ENCODE results near the gene FBXO40.
"Not testable (repeated sequence)": the region's sequence is repeated elsewhere in the genome, so short reads cannot be mapped to it uniquely, and the experiment has no call there.

FBXO40 gene, protein sequence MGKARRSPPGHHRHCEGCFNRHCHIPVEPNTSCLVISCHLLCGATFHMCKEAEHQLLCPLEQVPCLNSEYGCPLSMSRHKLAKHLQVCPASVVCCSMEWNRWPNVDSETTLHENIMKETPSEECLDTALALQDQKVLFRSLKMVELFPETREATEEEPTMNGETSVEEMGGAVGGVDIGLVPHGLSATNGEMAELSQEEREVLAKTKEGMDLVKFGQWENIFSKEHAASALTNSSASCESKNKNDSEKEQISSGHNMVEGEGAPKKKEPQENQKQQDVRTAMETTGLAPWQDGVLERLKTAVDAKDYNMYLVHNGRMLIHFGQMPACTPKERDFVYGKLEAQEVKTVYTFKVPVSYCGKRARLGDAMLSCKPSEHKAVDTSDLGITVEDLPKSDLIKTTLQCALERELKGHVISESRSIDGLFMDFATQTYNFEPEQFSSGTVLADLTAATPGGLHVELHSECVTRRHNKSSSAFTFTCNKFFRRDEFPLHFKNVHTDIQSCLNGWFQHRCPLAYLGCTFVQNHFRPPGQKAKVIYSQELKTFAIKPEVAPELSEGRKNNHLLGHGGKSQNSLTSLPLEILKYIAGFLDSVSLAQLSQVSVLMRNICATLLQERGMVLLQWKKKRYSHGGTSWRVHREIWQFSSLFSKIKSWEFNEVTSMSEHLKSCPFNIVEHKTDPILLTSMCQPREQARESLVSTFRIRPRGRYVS

DNA sequence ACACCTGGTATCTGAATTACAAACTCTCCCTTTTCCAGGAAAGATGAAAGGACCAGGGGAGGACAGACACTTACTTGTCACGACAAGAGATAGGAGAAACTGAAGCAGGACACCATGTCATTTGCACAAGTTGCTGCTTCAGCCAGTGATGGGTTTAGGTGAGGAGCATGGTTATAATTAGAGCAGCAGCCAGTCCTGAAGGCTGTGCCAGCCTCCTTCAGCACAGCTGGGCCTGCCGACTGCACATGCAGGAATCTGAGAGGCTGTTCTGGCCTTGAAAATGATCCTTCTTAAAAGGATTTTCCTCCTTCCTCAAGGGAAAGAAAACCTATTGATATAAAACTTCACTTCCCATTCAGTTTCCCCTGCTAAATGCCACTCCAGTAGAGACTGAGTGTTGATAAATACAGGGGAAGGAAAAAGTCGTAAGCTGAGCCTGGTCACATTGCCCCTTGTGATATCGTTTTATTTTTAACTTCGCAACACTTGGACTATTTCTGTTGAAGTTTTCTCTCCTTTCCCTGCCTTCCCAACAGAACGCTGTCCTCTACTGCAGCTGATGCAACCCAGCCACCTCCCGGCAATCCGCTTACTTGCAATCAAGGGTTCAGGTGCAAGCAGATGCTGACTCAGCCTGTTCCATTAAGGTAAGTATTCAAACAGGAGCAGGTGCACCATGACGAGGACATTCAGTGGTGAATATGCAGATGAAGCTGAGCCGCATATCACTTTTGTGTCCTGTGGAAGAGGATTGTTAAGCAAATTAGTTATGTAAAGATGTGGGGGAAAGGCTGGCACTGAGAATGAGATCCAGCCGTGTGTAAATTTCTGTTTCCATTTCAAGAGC is at the start of gene FBXO40:
Gene FBXO40 (plus strand): TSS at position 524 of the 847 bp plus-strand sequence. CDS start 27,197 bp downstream, outside the sequence.
- FAIRE-seq = no peak

DNA sequence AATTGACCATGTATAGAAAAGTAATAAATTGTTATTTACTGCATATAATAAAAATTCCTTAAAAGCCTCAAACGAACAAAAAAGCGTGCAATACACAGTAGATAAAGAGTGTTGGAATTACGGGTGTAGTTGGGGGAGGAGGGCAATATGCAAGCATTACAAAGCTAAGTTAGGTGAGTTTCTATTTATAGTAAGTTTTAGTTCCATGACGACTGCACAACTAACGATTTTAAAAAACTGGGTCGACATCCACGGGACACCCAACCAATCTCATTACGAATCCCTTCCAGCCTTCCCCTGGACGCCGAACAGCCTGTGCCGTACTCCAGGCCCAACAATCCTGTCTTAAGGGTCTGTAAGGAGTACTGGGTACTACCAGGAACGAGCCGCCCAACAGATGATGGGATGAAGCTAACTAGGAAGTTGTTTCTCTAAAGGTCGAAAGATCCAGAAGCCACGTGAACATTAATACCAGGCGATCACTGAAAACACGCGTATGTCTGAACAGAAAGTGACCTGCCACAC is 48.1 kb upstream of the FBXO40 start:
- no peak for FAIRE-seq

DNA sequence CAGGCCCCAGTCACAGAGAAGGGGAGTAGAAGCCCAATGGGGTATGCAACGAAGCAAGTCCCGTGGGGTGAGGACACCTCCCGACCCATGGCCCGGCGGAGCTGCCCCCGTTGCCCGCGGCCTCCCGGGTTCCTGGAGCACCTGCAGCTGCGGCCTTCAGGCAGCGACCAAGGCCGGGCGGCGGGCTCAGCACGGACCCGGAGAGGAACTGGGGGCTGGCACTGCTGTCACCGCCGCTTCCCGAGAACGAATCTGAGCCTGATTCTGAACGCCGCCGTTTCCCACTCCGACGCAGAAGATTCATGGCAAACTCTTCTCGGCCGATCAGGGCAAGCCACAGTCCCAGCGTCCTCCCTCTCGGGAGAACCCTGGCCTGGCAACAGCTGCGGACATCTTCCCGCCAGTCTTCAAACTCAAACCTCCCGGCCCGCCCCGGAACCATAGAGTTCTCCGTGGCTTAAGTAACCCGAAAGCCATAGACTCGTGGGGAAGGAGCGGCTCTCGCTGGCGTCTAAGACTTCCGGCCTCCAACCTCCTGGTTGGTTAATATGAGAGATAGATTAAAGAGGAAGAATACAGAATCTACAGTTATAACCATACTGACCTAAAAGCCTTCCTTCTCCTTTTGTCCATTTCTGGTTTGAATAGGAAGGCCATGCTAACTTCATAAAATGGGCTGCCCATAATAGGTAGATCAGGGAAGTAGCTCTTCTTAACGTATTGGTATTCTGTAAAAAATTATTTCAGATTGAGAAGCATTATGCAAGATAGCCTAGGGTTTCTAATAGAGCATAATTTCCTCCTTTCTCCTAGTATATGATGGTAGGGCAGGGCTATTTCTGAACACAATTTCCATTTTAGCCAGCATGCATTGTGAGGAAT is 47.4 kb upstream of the FBXO40 start, which contains the start of gene POLQ:
Gene POLQ (minus strand): TSS at position 415 of the 882 bp plus-strand sequence. CDS start 111 bp downstream, at position 304.
- FAIRE-seq = peak; percentile 86

DNA sequence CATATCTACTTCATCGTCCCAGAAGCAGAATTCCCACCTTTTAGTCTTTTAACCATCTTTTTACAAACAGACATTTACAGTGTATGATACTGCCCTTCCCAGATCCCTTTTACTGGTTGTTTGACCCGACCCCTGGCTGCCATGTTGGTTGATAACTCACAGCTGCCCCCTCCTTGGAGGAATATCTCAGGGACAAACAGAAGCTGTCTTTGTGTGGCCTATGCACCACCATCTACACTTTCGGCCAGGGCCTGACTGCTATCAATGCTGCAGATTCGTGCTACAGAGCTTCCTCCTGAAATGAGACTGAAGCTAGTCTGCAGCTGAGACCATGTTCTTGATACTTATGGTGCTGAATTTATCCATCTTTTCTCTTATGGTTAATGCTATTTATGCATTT is 40.8 kb upstream of the FBXO40 start:
- FAIRE-seq = no peak

DNA sequence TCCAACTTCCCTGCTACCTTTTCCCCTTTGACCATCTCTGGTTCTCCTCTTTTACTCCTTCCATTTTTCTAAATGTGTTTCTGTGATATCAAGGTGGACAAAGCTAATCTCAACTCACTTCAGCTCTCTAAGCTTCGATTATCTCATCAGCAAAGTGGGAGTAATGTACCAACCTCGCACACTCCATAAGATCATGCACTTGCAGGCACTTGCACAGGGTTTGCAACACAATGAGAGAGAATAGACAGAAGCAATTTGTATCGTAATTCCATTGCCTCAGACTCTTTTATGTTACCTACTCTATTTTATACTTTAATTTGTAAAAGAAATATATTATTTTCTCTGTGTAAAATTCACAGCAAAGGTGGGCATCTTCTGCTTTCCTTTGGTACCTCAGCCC is 40.4 kb upstream of the FBXO40 start:
- no peak for FAIRE-seq

DNA sequence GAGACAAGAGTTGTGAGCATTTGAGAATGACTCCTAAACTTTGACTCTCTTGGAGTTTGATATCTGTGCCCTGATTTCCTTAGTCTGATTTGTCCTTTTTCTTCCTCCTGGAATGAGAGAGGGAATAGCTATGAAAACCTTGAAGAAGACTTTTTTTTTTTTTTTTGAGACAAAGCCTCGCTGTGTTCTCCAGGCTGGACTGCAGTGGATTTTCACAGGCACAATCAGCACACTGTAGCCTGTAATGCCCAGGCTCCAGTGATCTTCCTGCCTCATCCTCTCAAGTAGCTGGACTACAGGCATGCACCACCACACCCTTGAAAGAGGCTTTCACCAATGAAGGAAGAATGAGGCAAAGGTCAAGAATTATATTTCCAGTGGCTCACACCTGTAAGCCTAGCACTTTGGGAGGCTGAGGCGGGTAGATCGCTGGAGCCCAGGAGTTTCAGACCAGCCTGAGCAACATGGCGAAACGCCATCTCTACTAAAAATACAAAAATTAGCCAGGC is 35.7 kb upstream of the FBXO40 start:
- FAIRE-seq = no peak

DNA sequence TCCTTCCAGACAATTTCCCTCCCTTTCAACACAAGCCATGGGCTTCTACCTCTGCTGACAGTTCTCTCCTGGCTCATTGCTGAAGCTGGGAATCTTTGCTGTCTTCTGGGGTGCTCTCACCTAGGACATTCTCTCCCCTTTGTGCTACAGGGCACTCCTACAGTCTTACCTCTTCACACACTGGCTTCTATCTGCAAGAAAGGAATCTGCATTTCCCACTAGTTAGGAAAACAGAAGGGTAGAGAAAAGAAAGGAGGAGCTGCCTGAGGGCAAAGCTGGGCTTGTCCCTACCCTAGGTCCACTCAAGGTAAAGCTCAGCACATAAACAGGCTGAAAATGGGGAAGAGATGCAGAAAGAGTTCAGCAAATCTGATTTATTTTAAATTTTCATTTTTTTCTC is 31.0 kb upstream of the FBXO40 start:
- no peak for FAIRE-seq

DNA sequence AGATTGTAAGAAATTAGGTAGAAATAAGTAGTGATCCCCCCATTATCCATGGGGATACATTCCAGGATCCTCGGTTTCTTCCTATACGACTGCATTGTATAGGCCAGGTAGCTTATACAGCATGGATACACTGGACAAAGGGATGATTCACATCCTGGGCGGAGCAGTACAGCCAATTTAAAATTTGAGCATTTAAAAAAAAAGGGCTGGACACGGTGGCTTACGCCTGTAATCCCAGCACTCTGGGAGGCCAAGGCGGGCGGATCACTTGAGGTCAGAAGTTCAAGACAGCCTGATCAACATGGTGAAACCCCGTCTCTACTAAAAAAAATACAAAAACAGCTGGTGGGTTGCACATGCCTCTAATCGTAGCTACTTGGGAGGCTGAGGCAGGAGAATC is 26.4 kb upstream of the FBXO40 start:
- FAIRE-seq = no peak

DNA sequence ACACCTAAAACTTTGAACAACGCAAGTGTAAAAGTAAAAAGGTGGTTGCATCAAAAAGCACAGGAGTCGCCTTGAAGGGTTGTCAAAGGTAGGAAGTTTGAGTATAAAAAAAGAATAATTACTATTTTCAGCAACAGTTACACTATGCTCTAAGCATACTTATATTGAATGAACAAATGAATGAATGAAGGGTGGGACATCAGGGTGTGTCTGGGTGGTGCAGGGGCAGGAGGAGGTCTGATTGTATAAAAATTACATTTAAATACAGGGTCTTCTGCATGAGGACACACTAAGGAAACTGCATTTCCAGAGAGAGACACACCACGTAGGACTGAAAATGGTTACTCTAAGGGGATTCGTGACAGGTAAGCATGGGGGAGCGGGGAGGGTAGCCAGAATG is 25.5 kb upstream of the FBXO40 start, which contains the start of gene ARGFX:
Gene ARGFX (plus strand): TSS at position 301 of the 400 bp plus-strand sequence. CDS start 2,765 bp downstream, outside the sequence.
- FAIRE-seq = no peak

DNA sequence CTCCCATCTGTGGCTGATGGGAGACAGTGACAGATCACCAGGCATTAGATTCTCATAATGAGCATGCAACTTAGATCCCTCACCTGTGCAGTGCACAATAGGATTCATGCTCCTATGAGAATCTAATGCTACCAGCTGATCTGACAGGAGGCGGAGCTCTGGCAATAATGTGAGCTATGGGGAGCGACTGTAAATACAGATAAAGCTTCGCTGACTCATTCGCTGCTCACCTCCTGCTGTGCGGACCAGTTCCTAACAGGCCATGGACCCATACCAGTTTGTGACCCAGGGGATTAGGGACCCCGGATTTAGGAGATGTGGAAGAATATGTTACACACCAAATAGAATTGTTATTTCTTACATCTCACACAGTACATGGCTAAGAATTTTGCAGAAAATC is 18.7 kb upstream of the FBXO40 start:
- no peak for FAIRE-seq

DNA sequence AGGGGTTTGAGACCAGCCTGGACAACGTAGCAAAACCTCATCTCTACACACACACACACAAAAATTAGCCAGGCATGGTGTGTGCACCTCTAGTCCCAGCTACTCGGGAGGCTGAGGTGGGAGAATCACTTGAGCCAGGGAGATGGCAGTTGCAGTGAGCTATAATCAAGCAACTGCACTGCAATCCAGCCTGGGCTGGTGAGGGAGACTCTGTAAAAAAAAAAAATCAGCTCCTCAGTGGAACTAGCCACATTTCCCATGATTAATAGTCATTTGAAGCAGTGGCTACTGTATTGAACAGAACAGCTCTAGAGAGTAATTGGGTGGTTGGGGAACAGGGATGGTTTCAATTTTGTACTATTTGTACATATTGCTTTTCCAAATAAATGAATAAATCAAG is 11.5 kb upstream of the FBXO40 start:
- FAIRE-seq = no peak

DNA sequence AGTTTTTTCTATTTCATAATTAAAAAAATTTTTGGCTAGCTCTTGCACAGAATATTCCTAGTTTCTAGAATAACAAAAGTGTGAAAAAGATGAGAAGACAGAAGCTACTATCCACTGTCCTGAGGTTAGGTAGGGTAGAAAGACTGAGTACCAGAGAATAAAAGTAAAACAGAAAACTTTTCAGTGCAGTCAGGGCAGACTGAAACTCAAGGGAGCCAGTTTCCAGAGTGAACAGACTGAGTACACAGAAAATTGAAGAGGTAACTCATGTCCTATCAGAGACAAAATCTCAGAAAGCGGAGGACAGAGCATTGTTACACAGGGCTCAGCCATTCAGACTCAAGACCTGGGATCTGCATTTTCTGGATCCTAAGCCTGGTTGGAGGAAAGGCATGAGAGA is 8.8 kb upstream of the FBXO40 start:
- no peak for FAIRE-seq

DNA sequence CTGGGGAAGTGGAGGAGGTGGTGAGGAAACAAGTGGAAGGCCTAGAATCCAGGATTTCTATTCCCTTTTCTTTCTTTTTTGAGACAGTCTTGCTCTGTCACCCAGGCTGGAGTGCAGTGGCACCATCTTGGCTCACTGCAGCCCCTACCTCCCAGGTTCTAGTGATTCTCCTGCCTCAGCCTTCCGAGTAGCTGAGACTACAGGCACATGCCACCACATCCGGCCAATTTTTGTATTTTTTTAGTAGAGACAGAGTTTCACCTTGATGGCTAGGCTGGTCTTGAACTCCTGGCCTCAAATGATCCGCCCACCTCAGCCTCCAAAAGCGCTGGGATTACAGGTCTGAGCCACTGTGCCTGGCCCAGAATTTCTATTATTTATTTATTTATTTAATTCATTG is 627 bp downstream of the FBXO40 start:
- not testable (repeated sequence) for FAIRE-seq

DNA sequence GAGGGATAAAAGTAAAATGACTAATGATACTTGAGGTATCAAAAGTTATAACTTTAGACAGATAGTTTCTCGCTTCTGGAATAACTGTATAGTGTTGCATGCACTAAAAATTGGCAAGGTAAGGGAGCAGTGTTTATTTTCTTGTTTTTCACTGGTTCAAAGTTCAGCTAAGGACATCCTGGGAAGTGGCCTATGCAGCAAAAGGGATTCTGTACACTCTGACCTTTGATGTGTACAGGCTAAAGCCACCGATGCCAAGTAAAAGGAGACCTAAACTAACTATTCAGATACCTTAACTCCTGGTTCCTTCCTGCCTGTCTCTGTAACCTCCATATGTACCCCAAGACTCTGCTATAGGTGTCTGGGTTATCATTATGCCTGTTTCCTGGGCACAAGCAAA is 1.7 kb downstream of the FBXO40 start:
- FAIRE-seq = no peak

DNA sequence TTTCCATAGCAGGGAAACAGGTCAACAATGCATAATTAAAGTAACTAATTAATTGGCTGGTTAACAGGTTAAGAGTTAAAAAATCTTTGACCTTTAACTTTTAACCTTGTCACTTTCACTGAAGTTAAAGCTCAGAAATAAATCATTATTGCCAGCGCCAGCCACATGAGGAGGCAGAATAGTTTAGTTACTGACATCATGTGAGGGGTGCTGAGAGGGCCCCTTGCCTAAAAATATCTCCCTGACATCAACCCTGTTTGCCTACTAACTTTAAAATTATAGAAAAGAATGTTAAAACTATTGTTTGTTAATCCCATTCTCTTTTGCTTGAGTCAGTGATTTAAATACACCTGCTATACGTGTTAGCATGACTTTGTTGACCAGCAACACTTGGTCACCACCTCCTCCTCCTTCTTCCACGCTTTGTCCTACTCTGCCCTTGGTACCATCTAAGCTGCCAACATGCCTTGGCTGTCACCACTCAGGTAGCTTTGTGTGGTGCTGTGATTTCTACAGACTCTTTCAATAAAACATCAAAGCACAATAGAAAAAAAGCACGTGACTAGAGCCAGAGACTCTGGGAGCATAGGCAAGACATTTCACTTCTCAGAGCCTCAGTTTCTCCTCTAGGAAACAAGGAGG is 2.7 kb downstream of the FBXO40 start:
- FAIRE-seq = no peak

DNA sequence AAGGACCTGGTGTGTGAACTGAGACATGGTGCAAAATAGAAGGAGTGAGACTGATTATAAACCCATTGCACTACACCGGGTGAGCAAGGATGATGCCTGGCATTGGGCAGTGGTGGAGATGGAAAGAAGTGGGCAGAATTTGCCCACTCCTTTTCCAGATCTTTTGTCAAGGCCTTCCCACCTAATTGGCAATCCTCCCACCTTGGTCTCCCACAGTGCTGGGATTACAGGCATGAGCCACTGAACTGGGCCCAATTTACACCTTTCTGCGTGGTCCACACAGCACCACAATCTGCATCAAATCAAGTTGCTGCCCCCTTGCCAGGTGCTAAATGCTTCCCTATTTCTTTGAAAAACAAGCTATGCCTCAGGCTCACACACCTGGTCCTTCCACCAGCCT is 5.4 kb downstream of the FBXO40 start:
- FAIRE-seq = no peak

DNA sequence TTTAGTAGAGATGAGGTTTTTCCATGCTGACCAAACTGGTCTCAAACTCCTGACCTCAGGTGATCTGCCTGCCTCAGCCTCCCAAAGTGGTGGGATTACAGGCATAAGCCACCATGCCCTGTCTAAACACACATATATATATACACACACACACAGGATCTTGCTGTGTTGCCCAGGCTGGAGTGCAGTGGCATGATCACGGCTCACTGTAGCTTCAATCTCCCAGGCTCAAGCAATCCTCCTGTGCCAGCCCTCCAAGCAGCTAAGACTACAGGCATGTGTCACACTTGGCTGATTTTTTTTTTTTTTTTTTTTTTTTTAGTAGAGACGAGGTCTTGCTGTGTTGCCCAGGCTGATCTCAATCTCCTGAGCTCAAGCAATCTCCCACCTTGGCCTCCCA is 6.7 kb downstream of the FBXO40 start:
- not testable (repeated sequence) for FAIRE-seq

DNA sequence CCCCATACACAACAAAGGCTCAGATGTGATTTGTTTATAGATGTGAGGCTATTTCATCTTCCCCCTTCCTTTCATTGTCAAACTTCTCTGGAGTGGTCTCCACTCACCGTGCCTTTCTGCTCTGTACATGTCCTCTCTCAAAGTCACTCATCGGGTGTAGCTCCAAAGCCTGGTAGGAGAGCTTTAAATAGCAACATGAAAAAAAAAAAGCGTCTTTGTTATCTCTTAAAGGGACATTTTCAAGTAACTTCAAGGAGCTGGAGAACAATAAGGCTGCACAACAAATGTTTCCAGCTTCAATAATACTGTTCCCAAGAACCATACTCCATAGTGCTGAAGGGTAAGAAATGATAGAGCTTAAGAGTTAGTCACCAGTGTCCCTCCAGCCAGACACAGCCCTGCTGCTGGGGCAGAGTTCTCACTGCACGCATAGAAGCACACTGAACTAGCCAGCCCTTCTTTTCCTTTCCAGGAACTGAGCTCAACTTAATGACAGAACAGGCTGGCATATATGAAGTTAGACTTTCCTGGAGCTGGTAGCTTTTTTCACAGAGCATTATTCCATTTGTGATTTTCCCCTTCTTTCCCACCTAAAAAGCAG is 8.1 kb downstream of the FBXO40 start:
- FAIRE-seq = no peak

DNA sequence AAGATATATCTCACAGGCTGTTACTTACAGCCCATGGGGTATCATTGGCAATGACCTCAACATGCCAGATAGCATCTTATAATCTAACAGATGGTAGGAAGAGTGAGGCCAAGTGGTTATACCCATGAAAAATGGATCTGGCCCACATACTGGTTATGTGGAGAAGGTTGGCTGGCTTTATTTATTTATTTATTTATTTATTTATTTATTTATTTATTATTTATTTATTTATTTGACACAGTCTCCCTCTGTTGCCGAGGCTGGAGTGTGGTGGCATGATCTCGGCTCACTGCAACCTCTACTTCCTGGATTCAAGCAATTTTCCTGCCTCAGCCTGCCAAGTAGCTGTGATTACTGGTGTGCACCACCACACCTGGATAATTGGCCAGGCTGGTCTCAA is 11.6 kb downstream of the FBXO40 start:
- no peak for FAIRE-seq

DNA sequence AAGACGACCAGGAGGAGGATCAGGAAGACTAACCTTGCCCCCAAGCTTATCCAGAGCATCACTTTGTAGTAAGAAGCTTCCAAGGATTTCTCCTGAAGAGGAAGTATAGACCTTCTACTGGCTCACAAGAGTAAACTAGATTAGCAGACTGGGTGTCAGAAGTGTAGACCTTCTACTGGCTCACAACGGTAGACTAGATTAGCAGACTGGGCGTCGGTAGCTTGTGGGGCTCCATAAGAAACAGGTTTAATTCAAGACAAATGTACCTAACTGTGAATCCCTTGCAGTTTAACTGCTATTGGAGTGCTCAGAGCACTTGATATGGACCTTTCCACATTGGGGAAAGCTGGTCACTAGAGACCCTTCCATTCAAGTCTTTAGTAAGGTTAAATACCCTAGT is 12.9 kb downstream of the FBXO40 start:
- FAIRE-seq = no peak

DNA sequence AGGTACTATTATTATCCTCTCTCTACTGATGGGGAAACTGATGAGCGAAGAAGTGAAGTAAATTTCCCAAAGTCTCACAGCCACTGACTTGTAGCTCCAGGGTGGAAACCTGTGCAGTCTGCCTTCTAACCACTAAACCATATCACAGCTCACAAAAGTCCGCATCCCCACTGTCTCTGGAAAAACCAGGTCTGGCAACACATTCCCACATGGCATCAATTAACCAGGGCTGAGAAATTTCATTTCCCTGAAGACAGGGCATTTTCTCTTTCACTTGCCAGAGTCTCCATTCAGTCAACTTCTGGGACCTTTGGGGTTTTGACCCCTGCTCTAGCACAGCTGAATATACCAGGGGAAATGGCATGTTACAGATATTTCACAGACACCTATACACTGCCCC is 26.5 kb downstream of the FBXO40 start:
- FAIRE-seq = no peak

All from islet of Langerhans (tissue), 1 donor.